ENCODE data around the gene ITPR3. TPM values are rescaled to one million over a fixed set of nuclear protein-coding genes. Genes with fewer than 3 reads are reported as not detected.

The ITPR3 gene
- total RNA-seq, 2 experiments from 2014 or later = 56.6 to 83.5 TPM

DNA sequence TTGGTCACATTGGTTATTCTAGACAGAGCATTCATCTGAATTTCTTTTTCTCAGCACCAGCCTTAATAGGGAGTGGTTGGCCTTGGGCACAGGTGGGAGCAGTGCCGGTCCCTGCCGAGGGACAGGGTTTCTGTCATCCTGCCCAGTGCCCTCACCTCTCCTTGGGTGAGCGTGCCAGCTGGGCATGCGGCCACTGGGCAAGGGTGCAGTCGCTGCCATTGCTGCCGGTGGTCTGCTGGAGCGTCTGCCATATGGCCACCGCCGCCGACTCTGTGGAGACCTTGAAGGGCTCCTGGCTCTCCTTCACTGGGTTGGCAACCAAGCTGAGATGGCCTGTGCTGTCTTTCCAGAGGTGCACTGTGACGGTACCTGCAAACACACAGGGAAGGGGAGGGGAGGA lies 106.8 kb downstream of the ITPR3 start:
- no peak for TF ChIP-seq EZH2phosphoT487 (IDR thresholded peaks at IDR 0.05; ENCODE audit: borderline replicate concordance, low read depth, low read length)
- TF ChIP-seq, protein P1, sequence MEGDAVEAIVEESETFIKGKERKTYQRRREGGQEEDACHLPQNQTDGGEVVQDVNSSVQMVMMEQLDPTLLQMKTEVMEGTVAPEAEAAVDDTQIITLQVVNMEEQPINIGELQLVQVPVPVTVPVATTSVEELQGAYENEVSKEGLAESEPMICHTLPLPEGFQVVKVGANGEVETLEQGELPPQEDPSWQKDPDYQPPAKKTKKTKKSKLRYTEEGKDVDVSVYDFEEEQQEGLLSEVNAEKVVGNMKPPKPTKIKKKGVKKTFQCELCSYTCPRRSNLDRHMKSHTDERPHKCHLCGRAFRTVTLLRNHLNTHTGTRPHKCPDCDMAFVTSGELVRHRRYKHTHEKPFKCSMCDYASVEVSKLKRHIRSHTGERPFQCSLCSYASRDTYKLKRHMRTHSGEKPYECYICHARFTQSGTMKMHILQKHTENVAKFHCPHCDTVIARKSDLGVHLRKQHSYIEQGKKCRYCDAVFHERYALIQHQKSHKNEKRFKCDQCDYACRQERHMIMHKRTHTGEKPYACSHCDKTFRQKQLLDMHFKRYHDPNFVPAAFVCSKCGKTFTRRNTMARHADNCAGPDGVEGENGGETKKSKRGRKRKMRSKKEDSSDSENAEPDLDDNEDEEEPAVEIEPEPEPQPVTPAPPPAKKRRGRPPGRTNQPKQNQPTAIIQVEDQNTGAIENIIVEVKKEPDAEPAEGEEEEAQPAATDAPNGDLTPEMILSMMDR (conservative IDR thresholded peaks at IDR 0.05; ENCODE audit: low read length) = no peak
- Histone ChIP-seq H2AFZ (ENCODE audit: low read length) (no peak overlapping the region), H3K4me1 (ENCODE audit: insufficient read depth, low read length, poor library complexity, severe bottlenecking) (no peaks in the 10 kb centered on the region), H4K20me1 (ENCODE audit: insufficient read depth, low read length) (no peaks in the 10 kb centered on the region), H3K36me3 (ENCODE audit: insufficient read depth, low read length) (no peaks in the 10 kb centered on the region), H3K27ac (ENCODE audit: low read depth, low read length, poor library complexity, severe bottlenecking) (no peak overlapping the region), H3K9me2 (ENCODE audit: insufficient read depth, low read length) (no peaks in the 10 kb centered on the region), H3K9me3 (ENCODE audit: low read length) (no peaks in the 10 kb centered on the region), H3K4me3 (ENCODE audit: low read depth, low read length, poor library complexity, severe bottlenecking) (no peak overlapping the region), H3K79me2 (ENCODE audit: insufficient read depth, low read depth, low read length) (no peaks in the 10 kb centered on the region), H3K4me2 (ENCODE audit: low read length) (no peak overlapping the region)
- DNase-seq (ENCODE audit: low spot score) = no peak
- BruUV-seq (replicated peaks) = no TSS peak
- POLR2A ChIA-PET = no interaction called here
- intact Hi-C loops (cut with micrococcal nuclease; ENCODE audit: unreplicated experiment) = no loop called here
- CTCF ChIA-PET (ENCODE audit: unreplicated experiment) = no interaction called here

DNA sequence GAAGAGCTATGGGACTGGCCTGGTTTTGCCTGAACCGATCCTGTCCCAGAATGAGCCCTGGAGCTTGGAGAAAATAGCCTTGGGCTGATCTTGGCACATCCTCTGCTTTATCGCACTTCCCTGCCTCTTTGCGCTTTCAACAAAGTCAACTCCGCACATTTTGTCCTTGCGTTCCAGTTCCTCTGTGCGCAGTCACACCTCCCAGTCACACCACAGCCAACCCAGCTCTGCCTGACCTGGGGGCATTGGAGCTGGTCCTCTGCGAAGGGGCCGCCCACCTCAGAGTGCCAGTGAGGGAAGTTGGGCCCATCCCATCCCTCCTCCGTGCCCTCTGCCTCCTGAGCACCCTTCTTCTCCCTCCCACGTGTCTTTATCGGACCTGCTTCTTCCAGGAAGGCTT lies 107.3 kb downstream of the ITPR3 start:
- no peak for TF ChIP-seq EZH2phosphoT487 (IDR thresholded peaks at IDR 0.05; ENCODE audit: borderline replicate concordance, low read depth, low read length)
- TF ChIP-seq, protein P1 (conservative IDR thresholded peaks at IDR 0.05; ENCODE audit: low read length) = no peak
- Histone ChIP-seq H3K4me3 (ENCODE audit: low read depth, low read length, poor library complexity, severe bottlenecking) (no peak overlapping the region), H4K20me1 (ENCODE audit: insufficient read depth, low read length) (no peaks in the 10 kb centered on the region), H3K9me2 (ENCODE audit: insufficient read depth, low read length) (no peaks in the 10 kb centered on the region), H3K27ac (ENCODE audit: low read depth, low read length, poor library complexity, severe bottlenecking) (no peak overlapping the region), H3K36me3 (ENCODE audit: insufficient read depth, low read length) (no peaks in the 10 kb centered on the region), H3K9me3 (ENCODE audit: low read length) (no peaks in the 10 kb centered on the region), H2AFZ (ENCODE audit: low read length) (no peak overlapping the region), H3K4me1 (ENCODE audit: insufficient read depth, low read length, poor library complexity, severe bottlenecking) (no peaks in the 10 kb centered on the region), H3K79me2 (ENCODE audit: insufficient read depth, low read depth, low read length) (no peaks in the 10 kb centered on the region), H3K4me2 (ENCODE audit: low read length) (no peak overlapping the region)
- ChIA-PET CTCF (ENCODE audit: unreplicated experiment) (interaction anchor here (0.6 kb wide), 1 partner anchor 1597 kb away, joined by 3 read pairs; no protein-coding TSS in a partner anchor), POLR2A (no interaction called here)
- no peak for DNase-seq (ENCODE audit: low spot score)
- intact Hi-C loops (cut with micrococcal nuclease; ENCODE audit: unreplicated experiment) = no loop called here
- no TSS peak for BruUV-seq (replicated peaks)

DNA sequence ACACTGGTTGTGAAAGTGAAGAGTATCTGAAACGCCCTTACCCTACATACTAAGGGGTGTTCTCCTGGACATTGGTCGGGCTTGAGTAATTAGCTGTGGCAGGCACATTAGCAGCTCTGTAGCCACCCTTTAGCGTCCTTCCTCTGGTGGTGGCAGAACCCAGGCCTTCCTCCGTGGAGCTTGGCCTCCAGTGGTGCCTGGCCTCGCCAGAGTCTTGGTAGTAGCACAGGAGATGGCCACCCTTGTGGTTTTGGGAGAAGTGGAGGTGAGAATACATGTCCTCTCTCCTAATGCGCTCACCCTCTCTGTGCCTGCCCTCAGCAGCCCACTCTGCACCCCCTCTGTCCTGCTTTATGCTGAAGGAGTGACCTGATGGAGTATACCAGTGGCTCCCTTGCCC lies 107.9 kb downstream of the ITPR3 start:
- CTCF ChIA-PET (ENCODE audit: unreplicated experiment) = interaction anchor here (0.6 kb wide), 1 partner anchor 1596 kb away, joined by 3 read pairs; no protein-coding TSS in a partner anchor
- no peak for TF ChIP-seq EZH2phosphoT487 (IDR thresholded peaks at IDR 0.05; ENCODE audit: borderline replicate concordance, low read depth, low read length)
- TF ChIP-seq, protein P1 (conservative IDR thresholded peaks at IDR 0.05; ENCODE audit: low read length) = no peak
- no TSS peak for BruUV-seq (replicated peaks)

More for the DNA sequence above, 107.9 kb downstream of the ITPR3 start:
- H3K4me3 ChIP-seq (ENCODE audit: low read depth, low read length, poor library complexity, severe bottlenecking) = no peak overlapping the region
- no peaks in the 10 kb centered on the region for H3K36me3 ChIP-seq (ENCODE audit: insufficient read depth, low read length)
- intact Hi-C loops (cut with micrococcal nuclease; ENCODE audit: unreplicated experiment) = no loop called here
- no peaks in the 10 kb centered on the region for H3K9me3 ChIP-seq (ENCODE audit: low read length)
- H2AFZ ChIP-seq (ENCODE audit: low read length) = no peak overlapping the region
- no peak overlapping the region for H3K4me2 ChIP-seq (ENCODE audit: low read length)
- DNase-seq (ENCODE audit: low spot score) = no peak
- no peaks in the 10 kb centered on the region for H3K9me2 ChIP-seq (ENCODE audit: insufficient read depth, low read length)
- POLR2A ChIA-PET = no interaction called here
- no peaks in the 10 kb centered on the region for H3K4me1 ChIP-seq (ENCODE audit: insufficient read depth, low read length, poor library complexity, severe bottlenecking)
- no peaks in the 10 kb centered on the region for H3K79me2 ChIP-seq (ENCODE audit: insufficient read depth, low read depth, low read length)
- no peak overlapping the region for H3K27ac ChIP-seq (ENCODE audit: low read depth, low read length, poor library complexity, severe bottlenecking)
- no peaks in the 10 kb centered on the region for H4K20me1 ChIP-seq (ENCODE audit: insufficient read depth, low read length)
